IMR-90 (cell line): ENCODE data around the gene BGN. TPM values are rescaled to one million over a fixed set of nuclear protein-coding genes. Genes with fewer than 3 reads are reported as not detected.

Experiments
- ATAC-seq: fragments of 200-7000 bp; cut with Tn5 transposase; 2 replicates; pipeline ENCODE4 v1.9.1; 2020; ENCODE audit warnings: low read depth, mild to moderate bottlenecking, moderate library complexity
- BruUV-seq: library from RNA; stranded (reverse); fragments of 400-500 nt; replicated peaks from 2 replicates; lab custom pipeline; 2021; lab: Mats Ljungman, UMichigan
- CTCF ChIA-PET: fragments of 300-600 bp; formaldehyde crosslinking; extraction: SDS; loops from one replicate; lab custom pipeline; 2021; ENCODE audit warnings: antibody characterized with exemption; lab: Yijun Ruan, JAX
- POLR2A ChIA-PET: fragments of 300-600 bp; sonication (Branson Sonifier 250); formaldehyde crosslinking; loops from one replicate; lab custom pipeline; 2022; ENCODE audit warnings: antibody characterized with exemption; ENCODE audit not compliant: unreplicated experiment; lab: Charles Lee
- DNase-seq: peaks from one replicate; pipeline ENCODE4 v3.0.0; 2013
- H2AFZ ChIP-seq: replicated peaks from 2 replicates; pipeline ENCODE3; 2013; ENCODE audit warnings: low read length, mild to moderate bottlenecking; ENCODE audit not compliant: poor library complexity
- H2AK5ac ChIP-seq: 2 replicates; pipeline ENCODE4 v1.6.1; 2013; ENCODE audit warnings: low read depth, low read length, inconsistent platforms
- H2AK9ac ChIP-seq: replicated peaks from 2 replicates; pipeline ENCODE3; 2013; ENCODE audit warnings: mild to moderate bottlenecking, low read depth, low read length, moderate library complexity; ENCODE audit not compliant: poor library complexity
- H2BK120ac ChIP-seq: 2 replicates; pipeline ENCODE4 v1.6.1; 2013; ENCODE audit warnings: low read depth, low read length, inconsistent platforms
- H2BK15ac ChIP-seq: 3 replicates; pipeline ENCODE4 v1.6.1; 2013; ENCODE audit warnings: low read depth, low read length, inconsistent platforms
- H2BK20ac ChIP-seq: 2 replicates; pipeline ENCODE4 v1.6.1; 2013; ENCODE audit warnings: low read depth, mild to moderate bottlenecking, inconsistent platforms, low read length, moderate library complexity
- H2BK5ac ChIP-seq: 2 replicates; pipeline ENCODE4 v1.6.1; 2013; ENCODE audit warnings: mild to moderate bottlenecking, low read depth, low read length, inconsistent platforms; ENCODE audit not compliant: poor library complexity, severe bottlenecking
- H3K14ac ChIP-seq: replicated peaks from 2 replicates; pipeline ENCODE4 v1.6.1; 2013; ENCODE audit warnings: low read depth, low read length, inconsistent platforms
- H3K18ac ChIP-seq: 2 replicates; pipeline ENCODE4 v1.6.1; 2013; ENCODE audit warnings: low read depth, low read length, control low read depth
- H3K23ac ChIP-seq: 2 replicates; pipeline ENCODE4 v1.6.1; 2013; ENCODE audit warnings: low read depth, low read length, inconsistent platforms
- H3K27ac ChIP-seq: 2 replicates; pipeline ENCODE4 v1.5.1; 2013; ENCODE audit warnings: mild to moderate bottlenecking, control low read depth, low read length; ENCODE audit not compliant: insufficient read depth
- H3K27me3 ChIP-seq: 2 replicates; pipeline ENCODE4 v1.6.1; 2013; ENCODE audit warnings: low read length; ENCODE audit not compliant: control insufficient read depth, insufficient read depth
- H3K36me3 ChIP-seq: 2 replicates; pipeline ENCODE4 v1.6.1; 2013; ENCODE audit warnings: low read length, mixed read lengths; ENCODE audit not compliant: control insufficient read depth, insufficient read depth
- H3K4ac ChIP-seq: 2 replicates; pipeline ENCODE4 v1.6.1; 2013; ENCODE audit warnings: low read depth, low read length, inconsistent platforms
- H3K4me1 ChIP-seq: 2 replicates; pipeline ENCODE4 v1.6.1; 2013; ENCODE audit warnings: low read length, mixed read lengths; ENCODE audit not compliant: control insufficient read depth, insufficient read depth
- H3K4me2 ChIP-seq: 2 replicates; pipeline ENCODE4 v1.6.1; 2013; ENCODE audit warnings: low read depth, mild to moderate bottlenecking, control low read depth, low read length, moderate library complexity
- H3K4me3 ChIP-seq: 2 replicates; pipeline ENCODE4 v1.5.1; 2013; ENCODE audit warnings: low read depth, mild to moderate bottlenecking, control low read depth, low read length, moderate library complexity; ENCODE audit not compliant: insufficient read depth
- H3K56ac ChIP-seq: 2 replicates; pipeline ENCODE4 v1.6.1; 2013; ENCODE audit warnings: low read length, inconsistent platforms; ENCODE audit not compliant: insufficient read depth; ENCODE audit errors: extremely low read depth
- H3K79me1 ChIP-seq, 2 experiments: 2 replicates each; pipeline ENCODE4 v1.6.1; 2013; ENCODE audit warnings: low read length in 2 of 2, inconsistent platforms in 1 of 2, low read depth in 1 of 2
- H3K9ac ChIP-seq: 2 replicates; pipeline ENCODE4 v1.6.1; 2013; ENCODE audit warnings: low read depth, low read length, control low read depth
- H3K9me1 ChIP-seq: 2 replicates; pipeline ENCODE4 v1.6.1; 2013; ENCODE audit warnings: low read length, inconsistent platforms; ENCODE audit not compliant: insufficient read depth
- H3K9me3 ChIP-seq: 2 replicates; pipeline ENCODE4 v1.6.1; 2013; ENCODE audit warnings: low read length; ENCODE audit not compliant: control insufficient read depth, insufficient read depth
- H4K20me1 ChIP-seq: 2 replicates; pipeline ENCODE4 v1.6.1; 2013; ENCODE audit warnings: low read length, inconsistent platforms; ENCODE audit not compliant: insufficient read depth
- H4K5ac ChIP-seq: 2 replicates; pipeline ENCODE4 v1.6.1; 2013; ENCODE audit warnings: mild to moderate bottlenecking, low read depth, low read length, control low read depth
- H4K8ac ChIP-seq, 2 experiments: 2 replicates each; pipeline ENCODE4 v1.6.1; 2013; ENCODE audit warnings: low read depth in 2 of 2, low read length in 2 of 2, control low read depth in 1 of 2, inconsistent platforms in 1 of 2
- H4K91ac ChIP-seq: 2 replicates; pipeline ENCODE4 v1.6.1; 2013; ENCODE audit warnings: low read depth, low read length, inconsistent platforms; ENCODE audit not compliant: insufficient read depth
- MXI1 ChIP-seq: IDR thresholded peaks from 2 replicates; pipeline ENCODE4 v1.6.1; 2012; ENCODE audit warnings: low read depth, mild to moderate bottlenecking, low read length, moderate library complexity, borderline replicate concordance
- RCOR1 ChIP-seq: IDR thresholded peaks from 2 replicates; pipeline ENCODE4 v1.6.1; 2012; ENCODE audit warnings: mild to moderate bottlenecking, low read length, improper control_type of control experiment; ENCODE audit not compliant: insufficient replicate concordance
- WGBS, 2 experiments: methylation state at CpG; one replicate each; pipeline versions ENCODE4 v1.1.5 to v1.1.7; 2013; ENCODE audit warnings: missing lambda C conversion rate in 2 of 2; ENCODE audit not compliant: insufficient read length in 1 of 2; ENCODE audit errors: extremely low coverage in 2 of 2; 5-methylcytosine and 5-hydroxymethylcytosine counted together
- dilution Hi-C: fragments of 300-500 bp; cut with HindIII; formaldehyde crosslinking; loops from one replicate; pipeline ENCODE4 v1.14.3; 2018; ENCODE audit warnings: low sequenced_read_pairs; ENCODE audit not compliant: unreplicated experiment
- in situ Hi-C: fragments of 300-500 bp; cut with MboI; formaldehyde crosslinking; loops from 3 replicates; pipeline ENCODE4 v1.14.3; 2019; ENCODE audit warnings: low sequenced_read_pairs, inconsistent platforms, mixed read lengths
- intact Hi-C: fragments of 100-400 bp; cut with micrococcal nuclease; formaldehyde crosslinking; loops from 2 replicates; pipeline ENCODE4 v1.10.0; 2022
- polyA plus RNA-seq, 3 experiments: library from polyadenylated mRNA; depleted of rRNA; stranded (reverse); fragments of >200 nt; gene quantifications; 2 replicates each; pipeline ENCODE4 v1.2.3, GENCODE V29; 2012; ENCODE audit warnings: low replicate concordance in 1 of 3
- total RNA-seq: library from RNA; depleted of rRNA; stranded (reverse); fragments of >200 nt; gene quantifications from 2 replicates; pipeline ENCODE4 v1.2.3, GENCODE V29; 2012

BGN gene
- total and polyA plus RNA-seq, 2 of the 4 experiments (the other 2 are of a cell fraction): 11.3 to 298 TPM

DNA sequence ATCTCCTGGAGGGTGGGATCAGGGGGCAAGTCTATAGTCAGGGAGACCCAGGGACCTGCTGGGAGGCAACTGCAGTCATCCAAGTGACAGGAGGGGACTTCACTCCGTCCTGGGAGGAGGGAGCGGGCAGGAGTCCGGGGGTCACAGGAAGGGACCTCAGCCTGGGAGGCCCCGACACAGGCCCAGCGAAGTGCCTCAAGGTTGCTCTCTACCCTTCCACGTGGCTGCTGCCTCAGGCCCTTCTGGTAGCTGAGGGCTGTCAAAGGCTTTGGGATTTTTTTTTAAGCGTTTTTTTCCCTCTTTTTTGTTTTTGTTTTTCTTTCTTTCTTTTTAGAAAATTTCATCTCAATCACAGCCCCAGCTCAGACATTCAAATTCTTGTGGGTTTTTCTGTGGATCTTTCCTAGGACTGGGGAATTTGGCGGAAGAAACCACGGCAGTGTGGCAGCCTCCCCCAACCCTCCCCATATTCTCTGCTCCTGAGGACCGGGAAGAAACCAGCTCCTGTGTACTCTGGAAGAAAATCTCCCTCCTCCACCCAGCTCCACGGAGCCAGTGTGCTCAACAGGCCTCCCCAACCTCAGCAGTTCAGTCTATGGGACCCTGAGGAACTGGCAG, 23.0 kb upstream of the BGN start:
- Histone ChIP-seq H3K9me1 (peaks cover 14% of the 10 kb centered on the region), H2BK15ac (no peak overlapping the region), H3K14ac (0 out of 2 replicates have a peak overlapping the region, but pooled peaks have one; percentile 65), H3K18ac (no peak overlapping the region), H3K23ac (no peak overlapping the region), H3K27me3 (no peaks in the 10 kb centered on the region), H2AK9ac (peak overlapping the region; percentile 22), H3K36me3 (no peaks in the 10 kb centered on the region), H4K5ac (peak overlapping the region; percentile 89; the same call in 1 of the 2 replicates), H2AK5ac (no peak overlapping the region), H3K4me3 (no peak overlapping the region), H2BK120ac (peak overlapping the region; percentile 71), H3K9me3 (no peaks in the 10 kb centered on the region), H3K4me1 (peaks cover 23% of the 10 kb centered on the region), H4K91ac (peak overlapping the region; percentile 52; the same call in 1 of the 2 replicates), H3K4ac (peak overlapping the region; percentile 54), H4K20me1 (no peaks in the 10 kb centered on the region), H2BK5ac (no peak overlapping the region), H3K56ac (peak overlapping the region; percentile 10; the same call in 1 of the 2 replicates), H2BK20ac (no peak overlapping the region), H3K79me1 (peaks cover 0 to 14% of the 10 kb centered on the region in 2 experiments; a peak in 2 of 4 replicates), H4K8ac (peak overlapping the region in 1 of 2 experiments; percentile 64; a peak in 1 of 4 replicates), H2AFZ (peak overlapping the region; percentile 34), H3K27ac (no peak overlapping the region), H3K4me2 (no peak overlapping the region), H3K9ac (no peak overlapping the region)
- ChIA-PET POLR2A (interaction anchor here (0.6 kb wide), 1 partner anchor 35 kb away, joined by 3 read pairs; no protein-coding TSS in a partner anchor), CTCF (interaction anchor here (1.3 to 2.3 kb wide), 4 partner anchors 11 to 35 kb away, joined by 7 to 10 read pairs (median 8); partner anchors contain the start of gene BGN)
- in situ Hi-C loops (loop anchor here (25.0 kb wide), 1 partner anchor 434 kb away; no protein-coding TSS in a partner anchor), dilution Hi-C loops (no loop called here), intact Hi-C loops (loop anchor here (1.0 kb wide), 2 partner anchors 24 to 36 kb away; no protein-coding TSS in a partner anchor)
- WGBS, 2 experiments: 17% methylated on average over 1 of the region's 11 CpGs; no CpG with 5 or more reads in 1 of the 2 experiments
- TF ChIP-seq MXI1 (peak; percentile 27; the same call in 1 of the 2 replicates), RCOR1 (no peak)
- no peak for ATAC-seq
- no TSS peak for BruUV-seq
- DNase-seq: peak; percentile 31
